HepG2 (cell line): Measurements from ENCODE around the gene MTF1. TPM values are rescaled to one million over a fixed set of nuclear protein-coding genes. Genes with fewer than 3 reads are reported as not detected.

Experiments used
- EEA1 ChIP-seq: sonication (generic); formaldehyde crosslinking; IDR thresholded peaks from 2 replicates; pipeline ENCODE4 v1.5.1; 2020; ENCODE audit warnings: mild to moderate bottlenecking, missing genetic modification reagents, borderline replicate concordance
- FOXK1 ChIP-seq: sonication (generic); formaldehyde crosslinking; IDR thresholded peaks from 2 replicates; pipeline ENCODE4 v1.4.0; 2020; ENCODE audit warnings: low read depth, missing genetic modification reagents, borderline replicate concordance
- GLI4 ChIP-seq: sonication (generic); formaldehyde crosslinking; IDR thresholded peaks from 2 replicates; pipeline ENCODE4 v1.5.1; 2020; ENCODE audit warnings: missing genetic modification reagents, mild to moderate bottlenecking, moderate library complexity, borderline replicate concordance
- HES4 ChIP-seq: sonication (generic); formaldehyde crosslinking; IDR thresholded peaks from 2 replicates; pipeline ENCODE4 v1.9.0; 2021; ENCODE audit warnings: mild to moderate bottlenecking, missing genetic modification reagents, borderline replicate concordance
- HOXA9 ChIP-seq: sonication (generic); formaldehyde crosslinking; IDR thresholded peaks from 2 replicates; pipeline ENCODE4 v1.8.1; 2022; ENCODE audit warnings: missing genetic modification reagents, mild to moderate bottlenecking, moderate library complexity, borderline replicate concordance
- KAT2B ChIP-seq: fragments of 150-350 bp; IDR thresholded peaks from 2 replicates; pipeline ENCODE4 v1.6.1; 2014; ENCODE audit warnings: low read depth, low read length, borderline replicate concordance
- MAF1 ChIP-seq: sonication (generic); formaldehyde crosslinking; IDR thresholded peaks from 2 replicates; pipeline ENCODE4 v1.5.0; 2020; ENCODE audit warnings: missing genetic modification reagents, borderline replicate concordance
- MAFF ChIP-seq: IDR thresholded peaks from 2 replicates; pipeline ENCODE4 v1.6.1; 2011; ENCODE audit warnings: low read depth, low read length, improper control_type of control experiment
- MBD4 ChIP-seq: IDR thresholded peaks from 2 replicates; pipeline ENCODE4 v1.6.1; 2012; ENCODE audit warnings: low read length, inconsistent platforms, borderline replicate concordance
- SIX1 ChIP-seq: sonication (generic); formaldehyde crosslinking; IDR thresholded peaks from 2 replicates; pipeline ENCODE4 v1.4.0; 2020; ENCODE audit warnings: missing genetic modification reagents, borderline replicate concordance
- SP4 ChIP-seq: sonication (generic); formaldehyde crosslinking; IDR thresholded peaks from 2 replicates; pipeline ENCODE4 v1.8.1; 2023; ENCODE audit warnings: mild to moderate bottlenecking, missing genetic modification reagents
- ZNF766 ChIP-seq: sonication (generic); formaldehyde crosslinking; IDR thresholded peaks from 2 replicates; pipeline ENCODE4 v1.5.0; 2020; ENCODE audit warnings: missing genetic modification reagents, borderline replicate concordance
- ZNF772 ChIP-seq: sonication (generic); formaldehyde crosslinking; IDR thresholded peaks from 2 replicates; pipeline ENCODE4 v1.5.0; 2020; ENCODE audit warnings: mild to moderate bottlenecking, missing genetic modification reagents
- polyA plus RNA-seq, 8 experiments: library from polyadenylated mRNA; depleted of rRNA in 3 of 8; stranded (reverse) in 7 of 8; unstranded in 1 of 8; fragments of >200 nt; fragmentation: Illumina TruSeq in 4 of 8; extraction: Trizol in 4 of 8; gene quantifications; 2 replicates each; pipeline versions ENCODE4 v1.2.1 to v1.2.3, GENCODE V29; 2011 to 2016; ENCODE audit warnings: low read depth in 4 of 8, missing spikeins in 1 of 8, mixed read lengths in 1 of 8; ENCODE audit not compliant: insufficient read depth in 1 of 8
- total RNA-seq, 5 experiments: library from RNA; depleted of rRNA; stranded (reverse); fragments of >200 nt; fragmentation: Illumina TruSeq; extraction: Trizol; gene quantifications; 2 replicates each; pipeline ENCODE4 v1.2.3, GENCODE V29; 2016; ENCODE audit warnings: low read depth in 1 of 5
- TF ChIP-seq, protein P1 (sequence below): sonication (generic); formaldehyde crosslinking; IDR thresholded peaks from 2 replicates; pipeline ENCODE4 v1.4.0; 2020; ENCODE audit warnings: mild to moderate bottlenecking, missing genetic modification reagents
- TF ChIP-seq, protein P2 (sequence below): sonication (generic); formaldehyde crosslinking; IDR thresholded peaks from 2 replicates; pipeline ENCODE4 v1.4.0; 2020; ENCODE audit warnings: missing genetic modification reagents, mild to moderate bottlenecking, borderline replicate concordance
- TF ChIP-seq, protein P3 (sequence below): sonication (generic); formaldehyde crosslinking; IDR thresholded peaks from 2 replicates; pipeline ENCODE4 v1.9.0; 2021; ENCODE audit warnings: missing genetic modification reagents, borderline replicate concordance
- TF ChIP-seq, protein P4 (sequence below): sonication (generic); formaldehyde crosslinking; IDR thresholded peaks from 2 replicates; pipeline ENCODE4 v1.4.0; 2020; ENCODE audit warnings: mild to moderate bottlenecking, low read depth, missing genetic modification reagents
- TF ChIP-seq, protein P5 (sequence below): sonication (generic); formaldehyde crosslinking; IDR thresholded peaks from 2 replicates; pipeline ENCODE4 v1.4.0; 2020; ENCODE audit warnings: mild to moderate bottlenecking, missing genetic modification reagents

The MTF1 gene
- total and polyA plus RNA-seq, 2 of the 13 experiments (the other 11 are each of a cell fraction or from before 2014, with no cell fraction given): 2.4 to 3.3 TPM

DNA sequence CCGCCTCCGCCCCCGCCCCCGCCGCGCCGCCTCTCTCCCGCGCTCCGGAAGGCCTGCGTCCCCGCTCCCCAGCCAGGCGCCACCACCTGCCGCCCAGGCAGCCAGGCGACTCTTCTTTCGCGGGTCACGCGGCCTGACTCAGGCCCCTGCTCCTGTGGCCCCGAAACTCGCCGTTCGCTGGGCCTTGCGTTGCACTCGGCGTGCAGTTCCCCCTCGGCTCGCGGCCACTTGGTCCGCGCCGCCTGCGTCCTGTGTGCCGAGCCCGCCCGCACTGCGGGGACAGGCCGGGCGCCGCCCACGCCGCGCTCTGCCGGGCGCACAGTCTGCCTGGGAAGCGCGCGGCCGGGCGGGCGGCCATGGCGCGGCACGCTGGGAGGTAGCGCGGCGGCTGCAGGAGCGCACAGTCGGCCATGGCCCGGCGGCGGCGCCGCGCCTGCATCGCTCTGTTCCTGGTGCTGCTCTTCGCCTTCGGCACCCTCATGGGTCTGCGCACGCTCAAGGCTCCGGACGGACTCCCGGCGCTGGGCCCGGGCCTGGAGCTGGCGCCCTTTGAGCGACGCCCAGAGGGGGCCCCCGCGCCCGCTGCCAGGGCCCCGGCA is 65.5 kb downstream of the MTF1 start, which contains the start of gene MANEAL (continued):
- TF ChIP-seq, protein P1, sequence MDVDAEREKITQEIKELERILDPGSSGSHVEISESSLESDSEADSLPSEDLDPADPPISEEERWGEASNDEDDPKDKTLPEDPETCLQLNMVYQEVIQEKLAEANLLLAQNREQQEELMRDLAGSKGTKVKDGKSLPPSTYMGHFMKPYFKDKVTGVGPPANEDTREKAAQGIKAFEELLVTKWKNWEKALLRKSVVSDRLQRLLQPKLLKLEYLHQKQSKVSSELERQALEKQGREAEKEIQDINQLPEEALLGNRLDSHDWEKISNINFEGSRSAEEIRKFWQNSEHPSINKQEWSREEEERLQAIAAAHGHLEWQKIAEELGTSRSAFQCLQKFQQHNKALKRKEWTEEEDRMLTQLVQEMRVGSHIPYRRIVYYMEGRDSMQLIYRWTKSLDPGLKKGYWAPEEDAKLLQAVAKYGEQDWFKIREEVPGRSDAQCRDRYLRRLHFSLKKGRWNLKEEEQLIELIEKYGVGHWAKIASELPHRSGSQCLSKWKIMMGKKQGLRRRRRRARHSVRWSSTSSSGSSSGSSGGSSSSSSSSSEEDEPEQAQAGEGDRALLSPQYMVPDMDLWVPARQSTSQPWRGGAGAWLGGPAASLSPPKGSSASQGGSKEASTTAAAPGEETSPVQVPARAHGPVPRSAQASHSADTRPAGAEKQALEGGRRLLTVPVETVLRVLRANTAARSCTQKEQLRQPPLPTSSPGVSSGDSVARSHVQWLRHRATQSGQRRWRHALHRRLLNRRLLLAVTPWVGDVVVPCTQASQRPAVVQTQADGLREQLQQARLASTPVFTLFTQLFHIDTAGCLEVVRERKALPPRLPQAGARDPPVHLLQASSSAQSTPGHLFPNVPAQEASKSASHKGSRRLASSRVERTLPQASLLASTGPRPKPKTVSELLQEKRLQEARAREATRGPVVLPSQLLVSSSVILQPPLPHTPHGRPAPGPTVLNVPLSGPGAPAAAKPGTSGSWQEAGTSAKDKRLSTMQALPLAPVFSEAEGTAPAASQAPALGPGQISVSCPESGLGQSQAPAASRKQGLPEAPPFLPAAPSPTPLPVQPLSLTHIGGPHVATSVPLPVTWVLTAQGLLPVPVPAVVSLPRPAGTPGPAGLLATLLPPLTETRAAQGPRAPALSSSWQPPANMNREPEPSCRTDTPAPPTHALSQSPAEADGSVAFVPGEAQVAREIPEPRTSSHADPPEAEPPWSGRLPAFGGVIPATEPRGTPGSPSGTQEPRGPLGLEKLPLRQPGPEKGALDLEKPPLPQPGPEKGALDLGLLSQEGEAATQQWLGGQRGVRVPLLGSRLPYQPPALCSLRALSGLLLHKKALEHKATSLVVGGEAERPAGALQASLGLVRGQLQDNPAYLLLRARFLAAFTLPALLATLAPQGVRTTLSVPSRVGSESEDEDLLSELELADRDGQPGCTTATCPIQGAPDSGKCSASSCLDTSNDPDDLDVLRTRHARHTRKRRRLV (CRISPR knock-in tag): no peak
- no peak for TF ChIP-seq SIX1
- TF ChIP-seq ZNF766 (CRISPR knock-in tag): 0 out of 2 replicates have a peak, but pooled peaks have one; percentile 33
- TF ChIP-seq, protein P2, sequence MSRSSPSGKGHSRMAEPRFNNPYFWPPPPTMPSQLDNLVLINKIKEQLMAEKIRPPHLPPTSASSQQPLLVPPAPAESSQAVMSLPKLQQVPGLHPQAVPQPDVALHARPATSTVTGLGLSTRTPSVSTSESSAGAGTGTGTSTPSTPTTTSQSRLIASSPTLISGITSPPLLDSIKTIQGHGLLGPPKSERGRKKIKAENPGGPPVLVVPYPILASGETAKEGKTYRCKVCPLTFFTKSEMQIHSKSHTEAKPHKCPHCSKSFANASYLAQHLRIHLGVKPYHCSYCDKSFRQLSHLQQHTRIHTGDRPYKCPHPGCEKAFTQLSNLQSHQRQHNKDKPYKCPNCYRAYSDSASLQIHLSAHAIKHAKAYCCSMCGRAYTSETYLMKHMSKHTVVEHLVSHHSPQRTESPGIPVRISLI (CRISPR knock-in tag): no peak
- TF ChIP-seq FOXK1 (CRISPR knock-in tag): no peak; the same call in 1 of the 2 replicates
- 0 out of 2 replicates have a peak, but pooled peaks have one; percentile 59 for TF ChIP-seq HOXA9 (CRISPR knock-in tag)
- no peak for TF ChIP-seq ZNF772 (CRISPR knock-in tag)
- no peak for TF ChIP-seq GLI4
- no peak for TF ChIP-seq MAFF
- TF ChIP-seq, protein P3, sequence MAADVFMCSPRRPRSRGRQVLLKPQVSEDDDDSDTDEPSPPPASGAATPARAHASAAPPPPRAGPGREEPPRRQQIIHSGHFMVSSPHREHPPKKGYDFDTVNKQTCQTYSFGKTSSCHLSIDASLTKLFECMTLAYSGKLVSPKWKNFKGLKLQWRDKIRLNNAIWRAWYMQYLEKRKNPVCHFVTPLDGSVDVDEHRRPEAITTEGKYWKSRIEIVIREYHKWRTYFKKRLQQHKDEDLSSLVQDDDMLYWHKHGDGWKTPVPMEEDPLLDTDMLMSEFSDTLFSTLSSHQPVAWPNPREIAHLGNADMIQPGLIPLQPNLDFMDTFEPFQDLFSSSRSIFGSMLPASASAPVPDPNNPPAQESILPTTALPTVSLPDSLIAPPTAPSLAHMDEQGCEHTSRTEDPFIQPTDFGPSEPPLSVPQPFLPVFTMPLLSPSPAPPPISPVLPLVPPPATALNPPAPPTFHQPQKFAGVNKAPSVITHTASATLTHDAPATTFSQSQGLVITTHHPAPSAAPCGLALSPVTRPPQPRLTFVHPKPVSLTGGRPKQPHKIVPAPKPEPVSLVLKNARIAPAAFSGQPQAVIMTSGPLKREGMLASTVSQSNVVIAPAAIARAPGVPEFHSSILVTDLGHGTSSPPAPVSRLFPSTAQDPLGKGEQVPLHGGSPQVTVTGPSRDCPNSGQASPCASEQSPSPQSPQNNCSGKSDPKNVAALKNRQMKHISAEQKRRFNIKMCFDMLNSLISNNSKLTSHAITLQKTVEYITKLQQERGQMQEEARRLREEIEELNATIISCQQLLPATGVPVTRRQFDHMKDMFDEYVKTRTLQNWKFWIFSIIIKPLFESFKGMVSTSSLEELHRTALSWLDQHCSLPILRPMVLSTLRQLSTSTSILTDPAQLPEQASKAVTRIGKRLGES (CRISPR knock-in tag): no peak
- TF ChIP-seq MAF1 (CRISPR knock-in tag): no peak
- TF ChIP-seq MBD4: no peak
- no peak; the same call in 1 of the 2 replicates for TF ChIP-seq EEA1 (CRISPR knock-in tag)
- TF ChIP-seq HES4 (CRISPR knock-in tag): 0 out of 2 replicates have a peak, but pooled peaks have one; percentile 46
- no peak for TF ChIP-seq KAT2B
- TF ChIP-seq SP4 (CRISPR knock-in tag): peak; percentile 46; the same call in 1 of the 2 replicates
- TF ChIP-seq, protein P4, sequence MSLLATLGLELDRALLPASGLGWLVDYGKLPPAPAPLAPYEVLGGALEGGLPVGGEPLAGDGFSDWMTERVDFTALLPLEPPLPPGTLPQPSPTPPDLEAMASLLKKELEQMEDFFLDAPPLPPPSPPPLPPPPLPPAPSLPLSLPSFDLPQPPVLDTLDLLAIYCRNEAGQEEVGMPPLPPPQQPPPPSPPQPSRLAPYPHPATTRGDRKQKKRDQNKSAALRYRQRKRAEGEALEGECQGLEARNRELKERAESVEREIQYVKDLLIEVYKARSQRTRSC (CRISPR knock-in tag): no peak
- TF ChIP-seq, protein P5, sequence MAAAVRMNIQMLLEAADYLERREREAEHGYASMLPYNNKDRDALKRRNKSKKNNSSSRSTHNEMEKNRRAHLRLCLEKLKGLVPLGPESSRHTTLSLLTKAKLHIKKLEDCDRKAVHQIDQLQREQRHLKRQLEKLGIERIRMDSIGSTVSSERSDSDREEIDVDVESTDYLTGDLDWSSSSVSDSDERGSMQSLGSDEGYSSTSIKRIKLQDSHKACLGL (CRISPR knock-in tag): peak; percentile 77
